ENCODE measurements around the gene LDHAL6A.
"Not testable (repeated sequence)": the region's sequence is repeated elsewhere in the genome, so short reads cannot be mapped to it uniquely, and the experiment has no call there.

LDHAL6A gene

DNA sequence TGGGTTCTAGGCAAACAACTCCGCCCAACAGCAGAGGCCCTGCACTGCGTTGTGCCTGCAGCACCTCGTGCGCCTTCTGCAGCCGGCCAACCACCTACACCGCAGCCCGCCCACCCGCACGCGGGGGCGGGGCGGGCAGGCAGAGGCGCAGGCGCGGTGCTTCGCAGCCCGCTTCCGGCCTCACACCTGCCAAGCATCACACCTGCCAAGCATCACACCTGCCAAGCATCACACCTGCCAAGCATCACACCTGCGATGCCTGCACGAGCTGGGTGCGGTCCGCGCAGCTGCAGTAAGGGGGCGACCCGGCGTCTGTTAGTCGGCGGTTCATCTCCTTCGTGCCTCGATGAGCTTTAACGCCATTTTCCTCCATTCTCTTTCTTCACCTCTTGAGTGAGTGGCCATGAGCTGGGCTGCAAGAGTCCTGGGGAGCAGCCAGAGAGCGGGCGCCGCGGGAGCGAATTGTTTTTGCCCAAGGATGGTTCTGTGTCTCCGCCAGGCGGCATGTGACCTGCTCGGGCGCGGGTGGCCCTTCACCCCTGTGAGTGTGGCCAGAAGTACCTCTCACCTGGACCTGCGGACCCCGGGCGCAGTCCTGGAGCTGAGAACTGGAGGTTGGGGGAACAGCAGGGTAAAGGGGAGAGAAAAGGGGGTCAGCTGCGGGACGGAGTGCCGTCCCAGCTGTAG, at the start of gene LDHAL6A:
Gene LDHAL6A, plus strand, starts transcription at position 171 of the 687 bp plus-strand sequence. CDS start 825 bp downstream, outside the sequence.
- Histone ChIP-seq H3K4me3 (no peak within 1 kb of the TSS), H3K9me3 (ENCODE audit: low read depth, low read length) (no peaks in the 10 kb centered on the region), H3K9ac (ENCODE audit: insufficient read length) (no peak within 1 kb of the TSS), H3K36me3 (ENCODE audit: insufficient read depth, low read length) (no peaks in the 10 kb centered on the region), H3K27ac (no peak within 1 kb of the TSS)
- no peak for TF ChIP-seq FOXP2 (optimal IDR thresholded peaks at IDR 0.05; ENCODE audit: control extremely low read depth, extremely low read length, insufficient read depth)
- no peak for TF ChIP-seq EZH2 (IDR thresholded peaks at IDR 0.05)
- no peak for TF ChIP-seq POLR2AphosphoS5 (IDR thresholded peaks at IDR 0.05; ENCODE audit: borderline replicate concordance, low read depth, low read length)
- DNase-seq (ENCODE audit: low read depth, low spot score): no peak

DNA sequence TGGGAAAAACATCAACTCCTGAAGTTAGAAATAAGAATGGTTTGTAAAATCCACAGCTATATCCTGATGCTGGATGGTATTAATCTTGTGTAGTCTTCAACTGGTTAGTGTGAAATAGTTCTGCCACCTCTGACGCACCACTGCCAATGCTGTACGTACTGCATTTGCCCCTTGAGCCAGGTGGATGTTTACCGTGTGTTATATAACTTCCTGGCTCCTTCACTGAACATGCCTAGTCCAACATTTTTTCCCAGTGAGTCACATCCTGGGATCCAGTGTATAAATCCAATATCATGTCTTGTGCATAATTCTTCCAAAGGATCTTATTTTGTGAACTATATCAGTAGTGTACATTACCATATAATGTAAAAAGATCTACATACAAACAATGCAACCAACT, 48.3 kb upstream of the LDHAL6A start:
- peaks cover 62% of the 10 kb centered on the region for H3K36me3 ChIP-seq (ENCODE audit: insufficient read depth, low read length)
- H3K4me3 ChIP-seq; H3K9me3 ChIP-seq (ENCODE audit: low read depth, low read length); DNase-seq (ENCODE audit: low read depth, low spot score); H3K9ac ChIP-seq (ENCODE audit: insufficient read length): not testable (repeated sequence)
- 0 out of 2 replicates have a peak overlapping the region, but pooled peaks have one; percentile 56 for H3K27ac ChIP-seq

- Histone ChIP-seq H3K9ac (ENCODE audit: insufficient read length) (no peak overlapping the region), H3K27ac (peak overlapping the region; percentile 56), H3K9me3 (ENCODE audit: low read depth, low read length) (no peaks in the 10 kb centered on the region), H3K36me3 (ENCODE audit: insufficient read depth, low read length) (peaks cover 49% of the 10 kb centered on the region), H3K4me3 (no peak overlapping the region)
- no peak for DNase-seq (ENCODE audit: low read depth, low spot score)
- TF ChIP-seq POLR2AphosphoS5 (IDR thresholded peaks at IDR 0.05; ENCODE audit: borderline replicate concordance, low read depth, low read length): peak; percentile 68; the same call in 1 of the 2 replicates
- TF ChIP-seq FOXP2 (optimal IDR thresholded peaks at IDR 0.05; ENCODE audit: control extremely low read depth, extremely low read length, insufficient read depth): no peak
These were observed 46.9 kb upstream of the LDHAL6A start for GRCh38 chr11:18408558-18409291.

DNA sequence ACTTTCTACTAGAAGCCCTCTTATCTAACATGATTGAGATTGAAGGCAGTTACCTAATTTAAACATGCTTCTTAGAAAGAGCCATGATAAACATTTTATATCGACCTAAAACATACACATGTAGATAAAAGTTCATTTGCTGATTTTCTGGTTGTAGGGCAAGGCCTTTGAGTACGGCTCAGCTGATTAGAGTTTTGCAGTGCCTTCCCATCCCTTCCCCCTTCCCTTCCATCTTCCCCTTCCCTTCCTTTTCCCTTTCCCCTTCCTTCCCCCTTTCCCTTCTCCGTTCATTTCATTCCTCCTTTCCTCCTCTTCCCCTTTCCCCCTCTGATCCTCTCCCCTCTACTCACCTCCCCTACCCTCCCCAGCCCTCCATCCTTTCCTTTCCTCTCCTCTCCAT, 39.2 kb upstream of the LDHAL6A start:
- DNase-seq (ENCODE audit: low read depth, low spot score): no peak
- Histone ChIP-seq H3K9me3 (ENCODE audit: low read depth, low read length) (no peaks in the 10 kb centered on the region), H3K4me3 (no peak overlapping the region), H3K27ac (no peak overlapping the region), H3K36me3 (ENCODE audit: insufficient read depth, low read length) (no peaks in the 10 kb centered on the region), H3K9ac (ENCODE audit: insufficient read length) (no peak overlapping the region)
- no peak for TF ChIP-seq EZH2 (IDR thresholded peaks at IDR 0.05)
- TF ChIP-seq POLR2AphosphoS5 (IDR thresholded peaks at IDR 0.05; ENCODE audit: borderline replicate concordance, low read depth, low read length): no peak
- TF ChIP-seq FOXP2 (optimal IDR thresholded peaks at IDR 0.05; ENCODE audit: control extremely low read depth, extremely low read length, insufficient read depth): no peak

DNA sequence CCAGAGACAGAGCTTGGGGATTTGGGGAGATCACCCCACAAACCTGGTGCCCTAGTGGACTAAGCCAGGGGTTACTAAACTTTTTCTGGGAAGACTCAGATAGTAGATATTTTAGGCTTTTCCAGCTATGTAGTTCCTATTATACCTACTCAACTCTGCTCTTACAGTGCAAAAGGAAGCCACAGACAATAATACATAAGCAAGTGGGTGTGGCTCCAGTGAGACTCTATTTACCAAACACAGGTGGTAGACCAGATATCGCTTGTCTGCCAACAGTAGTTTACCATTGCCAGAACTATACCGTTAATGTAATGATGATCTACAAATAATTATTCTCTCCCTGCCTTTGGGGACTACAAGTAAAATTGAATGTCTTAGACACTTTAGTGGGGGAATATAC, 36.6 kb upstream of the LDHAL6A start:
- DNase-seq (ENCODE audit: low read depth, low spot score): no peak
- H3K9me3 ChIP-seq (ENCODE audit: low read depth, low read length): no peaks in the 10 kb centered on the region
- no peak overlapping the region for H3K27ac ChIP-seq
- no peak for TF ChIP-seq EZH2 (IDR thresholded peaks at IDR 0.05)
- TF ChIP-seq POLR2AphosphoS5 (IDR thresholded peaks at IDR 0.05; ENCODE audit: borderline replicate concordance, low read depth, low read length): no peak
- TF ChIP-seq FOXP2 (optimal IDR thresholded peaks at IDR 0.05; ENCODE audit: control extremely low read depth, extremely low read length, insufficient read depth): no peak
- H3K36me3 ChIP-seq (ENCODE audit: insufficient read depth, low read length): no peaks in the 10 kb centered on the region
- no peak overlapping the region for H3K9ac ChIP-seq (ENCODE audit: insufficient read length)
- no peak overlapping the region for H3K4me3 ChIP-seq

- no peak overlapping the region for H3K4me3 ChIP-seq
- DNase-seq (ENCODE audit: low read depth, low spot score): no peak
- H3K9me3 ChIP-seq (ENCODE audit: low read depth, low read length): no peaks in the 10 kb centered on the region
- no peak for TF ChIP-seq POLR2AphosphoS5 (IDR thresholded peaks at IDR 0.05; ENCODE audit: borderline replicate concordance, low read depth, low read length)
- TF ChIP-seq EZH2 (IDR thresholded peaks at IDR 0.05): no peak
- no peak for TF ChIP-seq FOXP2 (optimal IDR thresholded peaks at IDR 0.05; ENCODE audit: control extremely low read depth, extremely low read length, insufficient read depth)
- no peak overlapping the region for H3K9ac ChIP-seq (ENCODE audit: insufficient read length)
- peak overlapping the region; percentile 72; the same call in 1 of the 2 replicates for H3K27ac ChIP-seq
- no peaks in the 10 kb centered on the region for H3K36me3 ChIP-seq (ENCODE audit: insufficient read depth, low read length)
These were observed 35.6 kb upstream of the LDHAL6A start for GRCh38 chr11:18420067-18420466.

DNA sequence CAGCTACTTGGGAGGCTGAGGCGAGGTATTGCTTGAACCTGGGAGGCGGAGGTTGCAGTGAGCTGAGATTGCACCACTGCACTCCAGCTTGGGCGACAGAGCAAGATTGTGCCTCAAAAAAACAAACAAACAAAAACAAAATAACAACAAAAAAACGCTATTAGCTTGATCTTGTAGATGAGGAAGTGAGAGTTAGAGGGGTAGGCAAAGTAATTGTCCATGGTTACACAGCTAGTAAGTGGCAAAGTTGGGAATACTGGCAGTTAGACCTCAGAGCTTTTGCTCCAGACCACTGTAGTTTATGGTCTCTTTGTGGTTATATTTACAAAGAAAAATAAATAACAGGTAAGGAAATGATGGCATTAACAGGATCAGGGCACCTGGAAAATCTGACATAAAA, 28.4 kb upstream of the LDHAL6A start:
- no peaks in the 10 kb centered on the region for H3K9me3 ChIP-seq (ENCODE audit: low read depth, low read length)
- H3K4me3 ChIP-seq: no peak overlapping the region
- TF ChIP-seq FOXP2 (optimal IDR thresholded peaks at IDR 0.05; ENCODE audit: control extremely low read depth, extremely low read length, insufficient read depth) (no peak), POLR2AphosphoS5 (IDR thresholded peaks at IDR 0.05; ENCODE audit: borderline replicate concordance, low read depth, low read length) (no peak), EZH2 (IDR thresholded peaks at IDR 0.05) (no peak)
- no peak overlapping the region for H3K9ac ChIP-seq (ENCODE audit: insufficient read length)
- no peak overlapping the region for H3K27ac ChIP-seq
- no peaks in the 10 kb centered on the region for H3K36me3 ChIP-seq (ENCODE audit: insufficient read depth, low read length)
- DNase-seq (ENCODE audit: low read depth, low spot score): no peak

DNA sequence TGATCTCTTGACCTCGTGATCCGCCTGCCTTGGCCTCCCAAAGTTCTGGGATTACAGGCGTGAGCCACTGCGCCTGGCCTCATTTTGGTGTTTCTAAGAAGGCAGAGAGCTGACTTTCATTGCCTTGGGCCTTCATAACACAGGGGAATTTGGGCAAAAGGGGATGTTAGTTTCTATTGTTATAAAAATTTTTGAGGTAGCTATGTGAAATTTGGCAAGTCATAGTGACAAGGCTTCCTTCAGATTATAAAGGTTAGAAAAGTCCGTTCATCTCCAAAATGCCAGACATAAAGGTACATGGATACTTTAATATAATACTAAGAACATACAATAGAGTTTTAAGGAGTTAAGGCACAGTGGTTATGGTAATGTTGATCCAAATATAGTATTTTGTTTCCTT, 26.3 kb upstream of the LDHAL6A start:
- Histone ChIP-seq H3K27ac (no peak overlapping the region), H3K9me3 (ENCODE audit: low read depth, low read length) (no peaks in the 10 kb centered on the region), H3K4me3 (no peak overlapping the region), H3K36me3 (ENCODE audit: insufficient read depth, low read length) (no peaks in the 10 kb centered on the region), H3K9ac (ENCODE audit: insufficient read length) (no peak overlapping the region)
- DNase-seq (ENCODE audit: low read depth, low spot score): no peak
- no peak for TF ChIP-seq EZH2 (IDR thresholded peaks at IDR 0.05)
- no peak for TF ChIP-seq FOXP2 (optimal IDR thresholded peaks at IDR 0.05; ENCODE audit: control extremely low read depth, extremely low read length, insufficient read depth)
- no peak for TF ChIP-seq POLR2AphosphoS5 (IDR thresholded peaks at IDR 0.05; ENCODE audit: borderline replicate concordance, low read depth, low read length)
